GM12878 (cell line): ENCODE results near the gene HIF1AN.

Source experiments
- CTCF ChIP-seq, 3 experiments: IDR thresholded peaks in 2 of 3; conservative IDR thresholded peaks in 1 of 3; 2 replicates each; pipeline ENCODE4 v1.5.1; 2011; ENCODE audit warnings: low read depth in 3 of 3, low read length in 3 of 3, mild to moderate bottlenecking in 3 of 3, control low read depth in 2 of 3, moderate library complexity in 2 of 3, inconsistent platforms in 1 of 3, mixed read lengths in 1 of 3; ENCODE audit not compliant: control insufficient read depth in 2 of 3, insufficient read depth in 1 of 3; ENCODE audit errors: extremely low read depth in 1 of 3
- EP300 ChIP-seq, 2 experiments: fragments of 150-350 bp in 1 of 2; IDR thresholded peaks; 2 replicates each; pipeline ENCODE4 v1.6.1; 2011 to 2012; ENCODE audit warnings: low read depth in 2 of 2, low read length in 2 of 2, borderline replicate concordance in 1 of 2, improper control_type of control experiment in 1 of 2, inconsistent platforms in 1 of 2; ENCODE audit not compliant: control insufficient read depth in 1 of 2
- FOS ChIP-seq: IDR thresholded peaks from 3 replicates; pipeline ENCODE4 v1.6.1; 2011; ENCODE audit warnings: borderline replicate concordance; ENCODE audit not compliant: insufficient read length; ENCODE audit errors: extremely low read depth
- JUND ChIP-seq: IDR thresholded peaks from 2 replicates; pipeline ENCODE4 v1.6.1; 2012; ENCODE audit warnings: low read depth, mild to moderate bottlenecking, low read length, improper control_type of control experiment, moderate library complexity
- MYC ChIP-seq: IDR thresholded peaks from 2 replicates; pipeline ENCODE4 v1.6.1; 2011; ENCODE audit warnings: mild to moderate bottlenecking, low read length, moderate library complexity, inconsistent platforms; ENCODE audit not compliant: insufficient read depth, insufficient replicate concordance, insufficient read length, severe bottlenecking
- SREBF2 ChIP-seq: IDR thresholded peaks from 2 replicates; pipeline ENCODE4 v1.6.1; 2012; ENCODE audit warnings: mild to moderate bottlenecking, low read length

GRCh38 chr10:100524206-100524605 lies 11.5 kb upstream of the HIF1AN start:
- no peak for TF ChIP-seq EP300 (IDR thresholded peaks at IDR 0.05; ENCODE audit: borderline replicate concordance in 1 of 2, control insufficient read depth in 1 of 2, low read depth in 2 of 2, low read length in 2 of 2)
- no peak for TF ChIP-seq FOS
- TF ChIP-seq CTCF (IDR thresholded peaks at IDR 0.05 in 2 of 3, conservative IDR thresholded peaks at IDR 0.05 in 1 of 3; ENCODE audit: control insufficient read depth in 2 of 3, extremely low read depth in 1 of 3, insufficient read depth in 1 of 3, low read depth in 3 of 3, low read length in 3 of 3), result no peak
- no peak for TF ChIP-seq JUND
- TF ChIP-seq MYC, result no peak
- no peak for TF ChIP-seq SREBF2
